Measurements from ENCODE around the gene TSGA10IP.

DNA sequence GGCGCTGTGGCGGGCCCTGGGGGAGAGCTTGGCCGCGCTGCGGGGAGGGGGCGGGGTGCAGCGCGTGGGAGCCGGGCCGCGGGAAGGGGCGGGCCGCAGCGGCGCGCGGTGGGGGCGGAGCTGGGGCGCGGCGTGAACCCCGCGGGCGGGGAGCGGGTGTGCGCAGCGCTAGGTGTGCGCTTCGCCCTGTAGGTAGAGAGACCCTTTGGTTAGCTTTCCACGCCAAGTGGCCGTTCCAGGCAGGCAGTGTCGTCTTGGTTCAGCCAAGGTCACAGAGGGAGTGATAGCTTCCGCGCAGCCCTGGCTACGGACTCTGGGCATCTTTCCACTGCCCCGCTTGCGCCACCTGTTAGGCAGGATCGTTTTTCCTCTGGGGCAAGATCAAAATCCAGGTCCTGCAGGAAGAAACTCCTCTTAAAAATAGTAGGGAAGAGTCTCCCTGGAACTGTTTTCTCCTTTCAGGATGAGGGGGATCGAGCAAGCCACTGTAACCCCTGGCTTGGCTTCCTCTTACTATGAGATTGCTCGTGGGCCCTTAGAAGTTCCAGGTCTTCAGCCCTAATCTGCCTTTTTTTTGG lies 57.5 kb downstream of the TSGA10IP start:
- TF ChIP-seq, protein P1, sequence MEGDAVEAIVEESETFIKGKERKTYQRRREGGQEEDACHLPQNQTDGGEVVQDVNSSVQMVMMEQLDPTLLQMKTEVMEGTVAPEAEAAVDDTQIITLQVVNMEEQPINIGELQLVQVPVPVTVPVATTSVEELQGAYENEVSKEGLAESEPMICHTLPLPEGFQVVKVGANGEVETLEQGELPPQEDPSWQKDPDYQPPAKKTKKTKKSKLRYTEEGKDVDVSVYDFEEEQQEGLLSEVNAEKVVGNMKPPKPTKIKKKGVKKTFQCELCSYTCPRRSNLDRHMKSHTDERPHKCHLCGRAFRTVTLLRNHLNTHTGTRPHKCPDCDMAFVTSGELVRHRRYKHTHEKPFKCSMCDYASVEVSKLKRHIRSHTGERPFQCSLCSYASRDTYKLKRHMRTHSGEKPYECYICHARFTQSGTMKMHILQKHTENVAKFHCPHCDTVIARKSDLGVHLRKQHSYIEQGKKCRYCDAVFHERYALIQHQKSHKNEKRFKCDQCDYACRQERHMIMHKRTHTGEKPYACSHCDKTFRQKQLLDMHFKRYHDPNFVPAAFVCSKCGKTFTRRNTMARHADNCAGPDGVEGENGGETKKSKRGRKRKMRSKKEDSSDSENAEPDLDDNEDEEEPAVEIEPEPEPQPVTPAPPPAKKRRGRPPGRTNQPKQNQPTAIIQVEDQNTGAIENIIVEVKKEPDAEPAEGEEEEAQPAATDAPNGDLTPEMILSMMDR (IDR thresholded peaks at IDR 0.05), result peak in 2 of 4 experiments; percentile 27 to 49
- no peak for TF ChIP-seq EP300 (IDR thresholded peaks at IDR 0.05)

Data from gastroesophageal sphincter (tissue), 3 donors.